HS-27A (cell line): ENCODE measurements around the gene CABP2.
"Not testable (repeated sequence)": the region's sequence is repeated elsewhere in the genome, so short reads cannot be mapped to it uniquely, and the experiment has no call there.

ENCODE experiments used
- DNase-seq: peaks from one replicate; pipeline ENCODE4 v3.0.0-alpha.2; 2012; ENCODE audit warnings: low read depth, missing footprints

CABP2 gene

GRCh38 chr11:67522844-67523555 is at the start of gene CABP2:
Gene CABP2 (minus strand): TSS chr11:67523446. CDS start chr11:67523326, 120 bp downstream.
- no peak for DNase-seq

- no peak for DNase-seq
Measured at GRCh38 chr11:67572747-67573419, 49.6 kb upstream of the CABP2 start.

GRCh38 chr11:67572305-67572704 is 49.1 kb upstream of the CABP2 start:
- DNase-seq, result no peak

- DNase-seq, result no peak
Measured at GRCh38 chr11:67571443-67571842, 48.2 kb upstream of the CABP2 start.

GRCh38 chr11:67564230-67564629 is 41.0 kb upstream of the CABP2 start:
- DNase-seq, result no peak

- DNase-seq, result peak; percentile 72
Measured at GRCh38 chr11:67563705-67564114, 40.5 kb upstream of the CABP2 start.

GRCh38 chr11:67562963-67563704 is 39.9 kb upstream of the CABP2 start:
- DNase-seq, result no peak

GRCh38 chr11:67561971-67562619 is 38.8 kb upstream of the CABP2 start:
- no peak for DNase-seq

- DNase-seq, result no peak
Measured at GRCh38 chr11:67558084-67558772, 35.0 kb upstream of the CABP2 start.

- DNase-seq, result no peak
Measured at GRCh38 chr11:67556244-67556643, 33.0 kb upstream of the CABP2 start.

- DNase-seq, result not testable (repeated sequence)
Measured at GRCh38 chr11:67551697-67552096, 28.5 kb upstream of the CABP2 start.

- DNase-seq, result no peak
Measured at GRCh38 chr11:67551127-67551526, 27.9 kb upstream of the CABP2 start.

- DNase-seq, result no peak
Measured at GRCh38 chr11:67548555-67549110, 25.4 kb upstream of the CABP2 start.

GRCh38 chr11:67548112-67548511 is 24.9 kb upstream of the CABP2 start:
- not testable (repeated sequence) for DNase-seq

- DNase-seq, result no peak
Measured at GRCh38 chr11:67545280-67545679, 22.0 kb upstream of the CABP2 start.

GRCh38 chr11:67544616-67545242 is 21.5 kb upstream of the CABP2 start:
- no peak for DNase-seq

- DNase-seq, result no peak
Measured at GRCh38 chr11:67543585-67543984, 20.3 kb upstream of the CABP2 start.

GRCh38 chr11:67542971-67543370 is 19.7 kb upstream of the CABP2 start:
- DNase-seq, result no peak

GRCh38 chr11:67542169-67542568 is 18.9 kb upstream of the CABP2 start:
- no peak for DNase-seq

- no peak for DNase-seq
Measured at GRCh38 chr11:67541198-67541597, 18.0 kb upstream of the CABP2 start.

- DNase-seq, result no peak
Measured at GRCh38 chr11:67539550-67539949, 16.3 kb upstream of the CABP2 start.
